Measurements from ENCODE around the gene DND1. TPM values are rescaled to one million over a fixed set of nuclear protein-coding genes. Genes with fewer than 3 reads are reported as not detected.
A peak's percentile ranks its signal among the peaks of the same experiment; 100 is the strongest.
"Not testable (repeated sequence)": the region's sequence is repeated elsewhere in the genome, so short reads cannot be mapped to it uniquely, and the experiment has no call there.

Gene DND1
- total and polyA plus RNA-seq, 8 donors: 0.37 to 3.8 (median 0.60) TPM

DNA sequence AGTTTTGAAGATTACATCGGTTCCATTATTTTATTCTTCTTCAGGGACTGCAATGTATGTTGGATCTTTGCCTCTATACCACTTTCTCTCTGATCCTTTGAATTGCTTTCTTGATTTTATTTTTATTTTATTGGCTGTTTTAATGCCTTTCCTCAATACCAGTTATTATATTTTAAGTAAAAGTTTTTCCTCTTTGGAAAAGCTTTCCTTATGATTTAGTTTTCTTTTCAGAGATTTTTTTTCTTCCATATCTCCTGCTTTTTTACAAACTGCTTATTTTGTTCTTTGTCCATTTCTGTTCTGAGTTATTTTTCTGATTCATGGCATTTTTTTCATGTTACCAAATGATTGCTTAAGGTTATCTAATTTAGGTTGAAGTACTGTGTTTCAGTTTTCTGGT is 38.4 kb upstream of the DND1 start:
- no peaks in the 10 kb centered on the region for H3K4me1 ChIP-seq
- TF ChIP-seq, protein P1, sequence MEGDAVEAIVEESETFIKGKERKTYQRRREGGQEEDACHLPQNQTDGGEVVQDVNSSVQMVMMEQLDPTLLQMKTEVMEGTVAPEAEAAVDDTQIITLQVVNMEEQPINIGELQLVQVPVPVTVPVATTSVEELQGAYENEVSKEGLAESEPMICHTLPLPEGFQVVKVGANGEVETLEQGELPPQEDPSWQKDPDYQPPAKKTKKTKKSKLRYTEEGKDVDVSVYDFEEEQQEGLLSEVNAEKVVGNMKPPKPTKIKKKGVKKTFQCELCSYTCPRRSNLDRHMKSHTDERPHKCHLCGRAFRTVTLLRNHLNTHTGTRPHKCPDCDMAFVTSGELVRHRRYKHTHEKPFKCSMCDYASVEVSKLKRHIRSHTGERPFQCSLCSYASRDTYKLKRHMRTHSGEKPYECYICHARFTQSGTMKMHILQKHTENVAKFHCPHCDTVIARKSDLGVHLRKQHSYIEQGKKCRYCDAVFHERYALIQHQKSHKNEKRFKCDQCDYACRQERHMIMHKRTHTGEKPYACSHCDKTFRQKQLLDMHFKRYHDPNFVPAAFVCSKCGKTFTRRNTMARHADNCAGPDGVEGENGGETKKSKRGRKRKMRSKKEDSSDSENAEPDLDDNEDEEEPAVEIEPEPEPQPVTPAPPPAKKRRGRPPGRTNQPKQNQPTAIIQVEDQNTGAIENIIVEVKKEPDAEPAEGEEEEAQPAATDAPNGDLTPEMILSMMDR (IDR thresholded peaks at IDR 0.05): no peak
- no peaks in the 10 kb centered on the region for H3K27me3 ChIP-seq
- H3K36me3 ChIP-seq: no peaks in the 10 kb centered on the region
- intact Hi-C loops (cut with DNase I): loop anchor here in 2 of 3 donors (10.0 kb wide), 2 partner anchors 337 to 347 kb away; partner anchors contain the start of gene SLC4A9 (in 1 of the 2)
- ATAC-seq (no peak), DNase-seq (no peak), FAIRE-seq (peak; percentile 41)
- 90 to 95% methylated on average over 1 of the region's 1 CpG for WGBS, 2 donors
- peak overlapping the region in 2 of 4 donors; percentile 88 to 91 for H3K27ac ChIP-seq
- H3K4me3 ChIP-seq: no peak overlapping the region
- H3K9me3 ChIP-seq: no peaks in the 10 kb centered on the region

DNA sequence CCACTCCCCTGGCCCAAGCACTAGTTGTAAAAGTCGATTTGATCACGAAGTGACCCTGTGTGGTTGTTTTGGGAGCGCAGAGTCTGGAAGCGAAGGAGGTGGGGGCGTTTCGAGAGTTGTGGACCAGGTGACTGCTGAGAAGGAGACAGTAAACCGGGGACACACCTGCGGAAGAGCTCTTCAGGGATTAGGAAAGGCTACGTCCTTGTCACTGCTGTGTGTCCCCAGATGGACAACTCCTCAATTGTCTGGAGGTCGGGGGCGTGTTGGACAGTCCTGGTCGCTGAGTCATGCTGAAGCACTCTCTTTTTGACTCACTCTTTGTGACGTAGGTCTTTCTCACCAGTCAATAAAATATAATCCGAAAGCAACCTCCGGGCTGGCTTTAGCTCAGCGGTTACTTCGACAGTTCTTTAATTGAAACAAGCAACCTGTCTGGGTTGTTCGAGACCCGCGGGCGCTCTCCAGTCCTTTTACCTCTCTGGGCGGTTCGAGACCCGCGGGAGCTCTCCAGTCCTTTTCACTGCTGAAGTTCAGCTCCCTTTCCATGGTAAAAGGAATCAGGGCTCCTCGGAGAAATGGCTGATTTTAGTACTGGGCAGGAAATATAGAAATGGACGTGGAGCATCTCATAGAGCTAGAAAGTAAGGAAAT is 37.6 kb upstream of the DND1 start:
- peaks cover 0 to 5% (median 0%) of the 10 kb centered on the region in 3 donors for H3K36me3 ChIP-seq
- ATAC-seq: peak; percentile 91 to 96 (median 94)
- peak; percentile 93 for FAIRE-seq
- H3K9me3 ChIP-seq: no peaks in the 10 kb centered on the region
- intact Hi-C loops (cut with DNase I): loop anchor here in 2 of 3 donors (10.0 kb wide), 2 partner anchors 336 to 346 kb away; partner anchors contain the start of gene SLC4A9 (in 1 of the 2)
- peak overlapping the region; percentile 75 to 91 (median 86) for H3K27ac ChIP-seq
- peak overlapping the region; percentile 38 to 58 (median 50) for H3K4me3 ChIP-seq
- TF ChIP-seq, protein P1 (IDR thresholded peaks at IDR 0.05): no peak
- H3K4me1 ChIP-seq: no peaks in the 10 kb centered on the region
- WGBS, 2 donors: 0 to 1% methylated on average over 27 of the region's 27 CpGs
- H3K27me3 ChIP-seq: no peaks in the 10 kb centered on the region
- DNase-seq: peak; percentile 81 to 98 (median 92)

DNA sequence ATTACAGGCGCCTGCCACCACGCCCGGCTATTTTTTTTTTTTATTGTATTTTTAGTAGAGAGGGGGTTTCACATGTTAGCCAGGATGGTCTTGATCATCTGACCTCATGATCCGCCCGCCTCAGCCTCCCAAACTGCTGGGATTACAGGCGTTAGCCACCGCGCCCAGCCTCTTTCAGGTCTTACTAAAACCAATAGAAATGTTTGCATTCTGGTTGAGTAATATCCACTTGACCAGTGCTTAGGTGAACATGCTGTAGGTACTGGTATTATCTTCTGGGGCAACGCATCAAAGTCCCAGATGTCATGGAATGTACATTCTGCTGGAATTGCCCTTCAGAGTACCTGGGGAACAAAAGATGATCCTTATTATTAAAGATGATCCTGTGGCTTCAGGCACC is 35.4 kb upstream of the DND1 start:
- intact Hi-C loops (cut with DNase I); ATAC-seq; DNase-seq; H3K27me3 ChIP-seq; H3K27ac ChIP-seq; H3K4me3 ChIP-seq; H3K4me1 ChIP-seq; H3K9me3 ChIP-seq; FAIRE-seq: not testable (repeated sequence)
- peaks cover 0 to 27% (median 5%) of the 10 kb centered on the region in 3 donors for H3K36me3 ChIP-seq
- 90% methylated on average over 9 of the region's 9 CpGs for WGBS, 2 donors

DNA sequence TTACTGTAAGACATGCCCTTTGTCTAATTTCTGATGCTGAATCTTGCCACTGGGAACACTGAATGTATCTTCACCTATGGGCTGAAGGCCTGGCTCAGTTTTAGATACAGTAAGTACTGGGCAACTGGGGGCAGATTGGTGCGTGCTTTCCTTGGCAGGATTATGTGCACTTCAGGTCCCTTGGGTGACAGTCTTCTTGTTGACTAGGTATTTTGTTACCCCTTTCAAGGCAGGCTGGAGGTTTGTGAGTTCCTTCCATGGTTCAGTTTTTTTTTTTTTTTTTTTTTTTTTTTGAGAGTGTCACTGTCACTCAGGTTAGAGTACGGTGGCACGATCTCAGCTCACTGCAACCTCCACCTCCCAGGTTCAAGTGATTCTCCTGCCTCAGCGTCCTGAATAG is 34.4 kb upstream of the DND1 start:
- Histone ChIP-seq H3K4me1 (no peaks in the 10 kb centered on the region), H3K27me3 (no peaks in the 10 kb centered on the region), H3K27ac (no peak overlapping the region), H3K9me3 (no peaks in the 10 kb centered on the region), H3K4me3 (no peak overlapping the region), H3K36me3 (peaks cover 0 to 27% (median 5%) of the 10 kb centered on the region in 3 donors)
- ATAC-seq (no peak), FAIRE-seq (no peak), DNase-seq (no peak)
- WGBS, 2 donors: 85 to 87% methylated on average over 4 of the region's 4 CpGs
- TF ChIP-seq, protein P1 (IDR thresholded peaks at IDR 0.05): no peak
- intact Hi-C loops (cut with DNase I): no loop called here

DNA sequence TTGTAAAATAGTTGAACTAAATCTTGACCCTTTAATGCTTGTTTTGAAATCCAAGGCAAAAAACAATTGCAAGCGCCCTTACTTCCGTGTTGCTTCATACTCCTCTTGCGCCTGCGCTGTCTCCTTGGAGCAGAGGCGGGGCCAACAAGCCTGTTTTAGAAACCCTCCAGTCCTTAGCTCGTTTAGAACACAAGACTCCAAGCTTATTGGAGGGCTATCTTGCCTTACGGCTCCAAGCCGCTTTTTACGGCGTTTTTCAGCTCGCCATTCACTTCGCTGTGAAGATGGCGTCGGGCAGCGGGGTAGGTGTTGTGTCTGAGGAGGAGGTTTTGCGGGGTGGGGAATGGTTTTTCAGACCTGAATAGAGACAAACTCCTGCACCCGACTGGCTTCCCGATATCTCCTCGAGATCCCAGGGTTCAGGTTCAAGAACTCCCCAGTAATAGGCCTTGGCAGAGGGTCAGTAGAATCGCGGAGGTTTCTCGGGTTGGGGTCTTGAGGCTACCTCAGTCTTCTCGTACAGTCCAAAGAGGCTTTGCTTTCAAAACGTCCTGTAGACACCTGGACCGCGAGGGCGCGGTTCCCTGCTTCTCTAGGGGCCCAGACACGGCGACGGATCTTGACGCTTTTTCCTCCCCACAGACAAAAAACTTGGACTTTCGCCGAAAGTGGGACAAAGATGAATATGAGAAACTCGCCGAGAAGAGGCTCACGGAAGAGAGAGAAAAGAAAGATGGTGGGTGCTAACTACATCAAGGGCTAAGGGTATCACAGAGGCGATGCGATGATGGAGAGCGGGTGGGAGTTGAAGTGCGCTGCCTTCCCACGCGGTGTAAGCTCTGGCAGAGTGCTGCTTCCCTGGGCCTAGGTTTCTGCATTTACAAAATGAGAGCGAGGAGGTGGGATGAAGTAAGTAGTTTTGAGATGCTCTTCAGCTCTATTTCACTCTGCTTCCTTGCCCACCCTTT is 27.1 kb upstream of the DND1 start, which contains the start of gene ZMAT2:
Gene ZMAT2 (plus strand): TSS at position 271 of the 968 bp plus-strand sequence. CDS start 14 bp downstream, at position 285.
- peak within 1 kb of the TSS; percentile 48 to 90 (median 68) for H3K4me3 ChIP-seq
- no peaks in the 10 kb centered on the region for H3K9me3 ChIP-seq
- H3K27me3 ChIP-seq: no peaks in the 10 kb centered on the region
- H3K27ac ChIP-seq: peak within 1 kb of the TSS in 2 of 4 donors; percentile 38 to 58
- TF ChIP-seq, protein P1 (IDR thresholded peaks at IDR 0.05): no peak
- H3K4me1 ChIP-seq: peaks cover 0 to 5% (median 0%) of the 10 kb centered on the region in 3 donors
- DNase-seq (peak; percentile 89 to 96 (median 94)), FAIRE-seq (peak; percentile 98), ATAC-seq (peak; percentile 99 to 100 (median 99))
- intact Hi-C loops (cut with DNase I): no loop called here
- peaks cover 8 to 49% (median 23%) of the 10 kb centered on the region in 3 donors for H3K36me3 ChIP-seq
- WGBS, 2 donors: 1 to 2% methylated on average over 44 of the region's 44 CpGs

All from pancreas (tissue), 10 donors.